ENCODE results near the gene MYZAP.

DNA sequence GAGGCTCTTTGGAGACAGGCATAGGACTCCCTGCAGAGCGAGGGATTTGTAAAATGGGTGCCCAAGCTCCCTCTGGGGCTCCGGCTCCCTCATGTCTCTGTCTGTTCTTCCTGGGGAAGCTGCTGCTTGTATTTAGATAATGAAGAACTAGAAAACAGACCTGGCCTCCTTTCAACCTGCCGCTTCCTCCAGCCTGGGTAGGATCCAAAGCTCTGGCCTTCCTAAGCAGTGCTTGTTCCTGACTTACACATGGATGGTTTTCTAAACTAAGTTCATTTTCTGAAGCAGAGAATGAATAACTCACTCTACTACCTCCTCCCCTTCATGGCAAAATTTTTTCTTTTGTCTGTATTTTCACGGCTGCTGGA lies 36.9 kb upstream of the MYZAP start:
- no peak for TF ChIP-seq POLR2A (IDR thresholded peaks at IDR 0.05)
- TF ChIP-seq, protein P1, sequence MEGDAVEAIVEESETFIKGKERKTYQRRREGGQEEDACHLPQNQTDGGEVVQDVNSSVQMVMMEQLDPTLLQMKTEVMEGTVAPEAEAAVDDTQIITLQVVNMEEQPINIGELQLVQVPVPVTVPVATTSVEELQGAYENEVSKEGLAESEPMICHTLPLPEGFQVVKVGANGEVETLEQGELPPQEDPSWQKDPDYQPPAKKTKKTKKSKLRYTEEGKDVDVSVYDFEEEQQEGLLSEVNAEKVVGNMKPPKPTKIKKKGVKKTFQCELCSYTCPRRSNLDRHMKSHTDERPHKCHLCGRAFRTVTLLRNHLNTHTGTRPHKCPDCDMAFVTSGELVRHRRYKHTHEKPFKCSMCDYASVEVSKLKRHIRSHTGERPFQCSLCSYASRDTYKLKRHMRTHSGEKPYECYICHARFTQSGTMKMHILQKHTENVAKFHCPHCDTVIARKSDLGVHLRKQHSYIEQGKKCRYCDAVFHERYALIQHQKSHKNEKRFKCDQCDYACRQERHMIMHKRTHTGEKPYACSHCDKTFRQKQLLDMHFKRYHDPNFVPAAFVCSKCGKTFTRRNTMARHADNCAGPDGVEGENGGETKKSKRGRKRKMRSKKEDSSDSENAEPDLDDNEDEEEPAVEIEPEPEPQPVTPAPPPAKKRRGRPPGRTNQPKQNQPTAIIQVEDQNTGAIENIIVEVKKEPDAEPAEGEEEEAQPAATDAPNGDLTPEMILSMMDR (IDR thresholded peaks at IDR 0.05 in 8 of 11, conservative IDR thresholded peaks at IDR 0.05 in 3 of 11): no peak

All from spleen (tissue), 7 donors.